ENCODE measurements around the gene FOXD4. TPM values are rescaled to one million over a fixed set of nuclear protein-coding genes. Genes with fewer than 3 reads are reported as not detected.
"Not testable (repeated sequence)": the region's sequence is repeated elsewhere in the genome, so short reads cannot be mapped to it uniquely, and the experiment has no call there.

Gene FOXD4
- total and polyA plus RNA-seq, 2 of the 8 experiments (the other 6 are each of a cell fraction or from before 2014, with no cell fraction given) = 0.03 TPM; not detected in 1

DNA sequence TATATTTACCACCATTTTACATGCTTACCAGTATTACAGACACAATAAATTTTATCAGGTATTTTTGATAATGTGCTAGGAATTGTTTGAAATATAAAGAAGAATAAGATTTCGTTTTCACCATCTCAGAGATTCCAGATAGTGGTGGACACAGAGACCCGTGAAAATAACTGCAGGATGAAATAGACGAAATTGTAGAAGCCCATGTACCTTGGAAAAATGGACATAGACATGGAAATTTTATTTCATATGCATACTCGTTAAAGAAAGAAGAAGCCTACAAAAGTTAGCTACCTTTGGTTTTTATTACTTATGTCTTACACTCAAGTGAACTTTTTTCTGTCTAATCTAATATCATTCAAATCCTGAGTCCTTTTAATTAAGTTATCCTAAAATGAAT lies 7.5 kb downstream of the FOXD4 start:
- H4K20me1 ChIP-seq (replicated peaks in 1 of 2; ENCODE audit: control insufficient read depth in 1 of 2, insufficient read depth in 2 of 2, low read length in 2 of 2); H3K27ac ChIP-seq (ENCODE audit: low read depth, low read length); H3K79me1 ChIP-seq (ENCODE audit: low read depth, low read length); H3K14ac ChIP-seq (ENCODE audit: insufficient read length); H2AFZ ChIP-seq (ENCODE audit: low read length); H2BK20ac ChIP-seq (ENCODE audit: low read length); H3K79me2 ChIP-seq (ENCODE audit: control insufficient read depth in 1 of 2, insufficient read depth in 2 of 2, low read length in 2 of 2); DNase-seq (ENCODE audit: low read depth in 1 of 2, low spot score in 2 of 2); FAIRE-seq; CTCF ChIA-PET (ENCODE audit: partially characterized antibody); H3K4me2 ChIP-seq (ENCODE audit: insufficient read depth in 1 of 2, low read depth in 2 of 2, low read length in 2 of 2); H2BK12ac ChIP-seq (ENCODE audit: low read depth, low read length); H2BK15ac ChIP-seq (ENCODE audit: low read length); H3K36me3 ChIP-seq (ENCODE audit: control insufficient read depth in 2 of 4, insufficient read depth in 4 of 4, low read length in 3 of 4); H4K8ac ChIP-seq (ENCODE audit: extremely low read depth, insufficient read depth, low read length); H2BK5ac ChIP-seq (ENCODE audit: low read depth, low read length); H3K9me3 ChIP-seq (ENCODE audit: insufficient read depth in 2 of 2, low read depth in 1 of 2, low read length in 1 of 2); H3K23ac ChIP-seq (ENCODE audit: insufficient read length); H2BK120ac ChIP-seq (replicated peaks; ENCODE audit: low read depth, low read length); H3K18ac ChIP-seq (ENCODE audit: extremely low read depth, low read length); H3K23me2 ChIP-seq (ENCODE audit: low read depth, low read length); H3K9ac ChIP-seq (replicated peaks in 1 of 4; ENCODE audit: extremely low read depth in 1 of 4, low read depth in 3 of 4, low read length in 3 of 4); H4K91ac ChIP-seq (replicated peaks; ENCODE audit: insufficient read length, low read length); H3K56ac ChIP-seq (replicated peaks; ENCODE audit: insufficient read length, low read depth, low read length); H4K5ac ChIP-seq (ENCODE audit: insufficient read length, low read depth, low read length); H3K4ac ChIP-seq (replicated peaks; ENCODE audit: insufficient read length, low read depth, low read length); H3K4me3 ChIP-seq (ENCODE audit: extremely low read depth in 1 of 4, insufficient read depth in 2 of 4, low read depth in 3 of 4, low read length in 4 of 4); POLR2A ChIA-PET (ENCODE audit: partially characterized antibody); H2AK5ac ChIP-seq (ENCODE audit: low read depth, low read length); H3K4me1 ChIP-seq (replicated peaks in 1 of 4; ENCODE audit: control insufficient read depth in 3 of 4, insufficient read depth in 4 of 4, low read length in 3 of 4): not testable (repeated sequence)
- 33% methylated on average over 4 of the region's 4 CpGs; no CpG with 5 or more reads in 1 of the 2 experiments for WGBS, 2 experiments (ENCODE audit: extremely low coverage in 1 of 2, insufficient coverage in 1 of 2, insufficient read length in 1 of 2, insufficient replicate concordance in 2 of 2, low coverage in 1 of 2, low lambda C conversion rate in 2 of 2, missing lambda C conversion rate in 1 of 2)
- peaks cover 35 to 60% (median 48%) of the 10 kb centered on the region in 4 experiments for H3K27me3 ChIP-seq (replicated peaks in 1 of 4; ENCODE audit: control insufficient read depth in 3 of 4, extremely low read depth in 1 of 4, insufficient read depth in 3 of 4, low read length in 3 of 4)

Measured in H1 (cell line).